ENCODE measurements around the gene JMJD6.

- TF ChIP-seq, protein P1, sequence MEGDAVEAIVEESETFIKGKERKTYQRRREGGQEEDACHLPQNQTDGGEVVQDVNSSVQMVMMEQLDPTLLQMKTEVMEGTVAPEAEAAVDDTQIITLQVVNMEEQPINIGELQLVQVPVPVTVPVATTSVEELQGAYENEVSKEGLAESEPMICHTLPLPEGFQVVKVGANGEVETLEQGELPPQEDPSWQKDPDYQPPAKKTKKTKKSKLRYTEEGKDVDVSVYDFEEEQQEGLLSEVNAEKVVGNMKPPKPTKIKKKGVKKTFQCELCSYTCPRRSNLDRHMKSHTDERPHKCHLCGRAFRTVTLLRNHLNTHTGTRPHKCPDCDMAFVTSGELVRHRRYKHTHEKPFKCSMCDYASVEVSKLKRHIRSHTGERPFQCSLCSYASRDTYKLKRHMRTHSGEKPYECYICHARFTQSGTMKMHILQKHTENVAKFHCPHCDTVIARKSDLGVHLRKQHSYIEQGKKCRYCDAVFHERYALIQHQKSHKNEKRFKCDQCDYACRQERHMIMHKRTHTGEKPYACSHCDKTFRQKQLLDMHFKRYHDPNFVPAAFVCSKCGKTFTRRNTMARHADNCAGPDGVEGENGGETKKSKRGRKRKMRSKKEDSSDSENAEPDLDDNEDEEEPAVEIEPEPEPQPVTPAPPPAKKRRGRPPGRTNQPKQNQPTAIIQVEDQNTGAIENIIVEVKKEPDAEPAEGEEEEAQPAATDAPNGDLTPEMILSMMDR (IDR thresholded peaks at IDR 0.05), result no peak
- TF ChIP-seq POLR2AphosphoS5 (IDR thresholded peaks at IDR 0.05), result no peak
- TF ChIP-seq POLR2A (IDR thresholded peaks at IDR 0.05), result no peak
These were observed 39.7 kb downstream of the JMJD6 start for GRCh38 chr17:76686538-76687297.

Data from breast epithelium (tissue), 3 donors.